SK-N-SH treated with all-trans-retinoic acid at 6 μM for 48 hours (cell line): ENCODE results near the gene ADAM11.

Experiments used
- ARNTL ChIP-seq: fragments of 450-650 bp; formaldehyde crosslinking; IDR thresholded peaks from 2 replicates; pipeline ENCODE4 v1.5.0; 2020; ENCODE audit warnings: low read depth, mild to moderate bottlenecking, moderate library complexity, borderline replicate concordance
- CSDC2 ChIP-seq: fragments of 250-450 bp; sonication (Bioruptor Pico); IDR thresholded peaks from 2 replicates; pipeline ENCODE4 v1.5.0; 2020; ENCODE audit warnings: mild to moderate bottlenecking, moderate library complexity
- ISL1 ChIP-seq: fragments of 250-450 bp; sonication (Bioruptor Pico); IDR thresholded peaks from 2 replicates; pipeline ENCODE4 v2.1.2; 2022; ENCODE audit warnings: mild to moderate bottlenecking, moderate library complexity
- PPARA ChIP-seq: fragments of 250-450 bp; sonication (Bioruptor Pico); IDR thresholded peaks from 2 replicates; pipeline ENCODE4 v1.5.0; 2020; ENCODE audit warnings: mild to moderate bottlenecking, borderline replicate concordance
- ZC3H10 ChIP-seq: fragments of 250-450 bp; sonication (Bioruptor Pico); IDR thresholded peaks from 2 replicates; pipeline ENCODE4 v1.5.1; 2021; ENCODE audit warnings: mild to moderate bottlenecking, moderate library complexity
- ZFP3 ChIP-seq: fragments of 250-450 bp; sonication (Bioruptor Pico); IDR thresholded peaks from 2 replicates; pipeline ENCODE4 v1.5.0; 2020; ENCODE audit warnings: mild to moderate bottlenecking, moderate library complexity
- ZFP30 ChIP-seq: fragments of 450-650 bp; formaldehyde crosslinking; IDR thresholded peaks from 2 replicates; pipeline ENCODE4 v1.5.0; 2022; ENCODE audit warnings: mild to moderate bottlenecking, moderate library complexity
- ZNF70 ChIP-seq: fragments of 450-650 bp; formaldehyde crosslinking; IDR thresholded peaks from 2 replicates; pipeline ENCODE4 v1.5.0; 2020; ENCODE audit warnings: mild to moderate bottlenecking, moderate library complexity
- TF ChIP-seq, protein P1 (sequence below): fragments of 250-450 bp; sonication (Bioruptor Pico); IDR thresholded peaks from 2 replicates; pipeline ENCODE4 v1.5.1; 2020; ENCODE audit warnings: low read depth, mild to moderate bottlenecking, moderate library complexity
- TF ChIP-seq, protein P2 (sequence below): fragments of 250-450 bp; sonication (Bioruptor Pico); IDR thresholded peaks from 2 replicates; pipeline ENCODE4 v1.8.0; 2020; ENCODE audit warnings: mild to moderate bottlenecking, moderate library complexity, borderline replicate concordance

DNA sequence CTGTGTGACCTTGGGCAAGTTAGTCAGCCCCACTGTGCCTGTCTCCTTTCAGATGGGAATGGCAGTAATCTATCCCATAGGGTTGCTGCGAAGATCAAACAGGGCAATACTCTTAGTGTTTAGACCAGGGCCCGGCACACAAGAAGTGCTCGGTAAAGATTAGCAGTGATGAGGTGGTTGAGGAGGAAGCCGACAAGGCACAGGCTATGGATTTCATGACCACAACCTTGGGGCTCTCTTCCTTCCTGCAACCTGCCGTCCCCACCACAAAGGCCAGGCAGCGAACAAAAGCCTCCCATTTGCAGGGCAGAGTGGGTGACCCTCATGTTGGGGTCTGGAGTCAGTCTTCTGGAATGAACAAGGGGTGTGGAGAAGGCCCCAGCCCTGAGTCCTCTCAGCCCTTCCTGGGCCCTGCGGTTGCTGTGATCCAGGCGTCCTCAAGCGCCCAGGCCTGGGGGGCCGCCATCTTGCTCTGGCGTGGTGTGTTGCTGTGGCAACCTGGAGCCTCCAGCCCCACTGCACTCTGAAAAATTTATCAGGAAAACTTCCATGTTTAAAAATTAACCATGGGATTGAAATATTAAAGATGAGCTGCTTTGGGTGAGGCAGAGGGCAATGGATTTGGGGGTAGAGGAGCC is 9.8 kb downstream of the ADAM11 start:
- TF ChIP-seq ARNTL (CRISPR knock-in tag): no peak
- TF ChIP-seq, protein P1, sequence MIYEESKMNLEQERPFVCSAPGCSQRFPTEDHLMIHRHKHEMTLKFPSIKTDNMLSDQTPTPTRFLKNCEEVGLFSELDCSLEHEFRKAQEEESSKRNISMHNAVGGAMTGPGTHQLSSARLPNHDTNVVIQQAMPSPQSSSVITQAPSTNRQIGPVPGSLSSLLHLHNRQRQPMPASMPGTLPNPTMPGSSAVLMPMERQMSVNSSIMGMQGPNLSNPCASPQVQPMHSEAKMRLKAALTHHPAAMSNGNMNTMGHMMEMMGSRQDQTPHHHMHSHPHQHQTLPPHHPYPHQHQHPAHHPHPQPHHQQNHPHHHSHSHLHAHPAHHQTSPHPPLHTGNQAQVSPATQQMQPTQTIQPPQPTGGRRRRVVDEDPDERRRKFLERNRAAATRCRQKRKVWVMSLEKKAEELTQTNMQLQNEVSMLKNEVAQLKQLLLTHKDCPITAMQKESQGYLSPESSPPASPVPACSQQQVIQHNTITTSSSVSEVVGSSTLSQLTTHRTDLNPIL (CRISPR knock-in tag): no peak
- TF ChIP-seq, protein P2, sequence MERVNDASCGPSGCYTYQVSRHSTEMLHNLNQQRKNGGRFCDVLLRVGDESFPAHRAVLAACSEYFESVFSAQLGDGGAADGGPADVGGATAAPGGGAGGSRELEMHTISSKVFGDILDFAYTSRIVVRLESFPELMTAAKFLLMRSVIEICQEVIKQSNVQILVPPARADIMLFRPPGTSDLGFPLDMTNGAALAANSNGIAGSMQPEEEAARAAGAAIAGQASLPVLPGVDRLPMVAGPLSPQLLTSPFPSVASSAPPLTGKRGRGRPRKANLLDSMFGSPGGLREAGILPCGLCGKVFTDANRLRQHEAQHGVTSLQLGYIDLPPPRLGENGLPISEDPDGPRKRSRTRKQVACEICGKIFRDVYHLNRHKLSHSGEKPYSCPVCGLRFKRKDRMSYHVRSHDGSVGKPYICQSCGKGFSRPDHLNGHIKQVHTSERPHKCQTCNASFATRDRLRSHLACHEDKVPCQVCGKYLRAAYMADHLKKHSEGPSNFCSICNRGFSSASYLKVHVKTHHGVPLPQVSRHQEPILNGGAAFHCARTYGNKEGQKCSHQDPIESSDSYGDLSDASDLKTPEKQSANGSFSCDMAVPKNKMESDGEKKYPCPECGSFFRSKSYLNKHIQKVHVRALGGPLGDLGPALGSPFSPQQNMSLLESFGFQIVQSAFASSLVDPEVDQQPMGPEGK: no peak
- no peak for TF ChIP-seq PPARA (CRISPR knock-in tag)
- TF ChIP-seq CSDC2 (CRISPR knock-in tag): no peak
- no peak for TF ChIP-seq ZNF70
- no peak for TF ChIP-seq ZFP30 (CRISPR knock-in tag)
- TF ChIP-seq ZFP3 (CRISPR knock-in tag): no peak
- no peak for TF ChIP-seq ISL1 (CRISPR knock-in tag)
- TF ChIP-seq ZC3H10 (CRISPR knock-in tag): no peak
